ENCODE results near the gene ADGRG6. TPM values are rescaled to one million over a fixed set of nuclear protein-coding genes. Genes with fewer than 3 reads are reported as not detected.
"Not testable (repeated sequence)": the region's sequence is repeated elsewhere in the genome, so short reads cannot be mapped to it uniquely, and the experiment has no call there.

Gene ADGRG6
- total RNA-seq, 1 donor from 2014 or later = 57.4 TPM

DNA sequence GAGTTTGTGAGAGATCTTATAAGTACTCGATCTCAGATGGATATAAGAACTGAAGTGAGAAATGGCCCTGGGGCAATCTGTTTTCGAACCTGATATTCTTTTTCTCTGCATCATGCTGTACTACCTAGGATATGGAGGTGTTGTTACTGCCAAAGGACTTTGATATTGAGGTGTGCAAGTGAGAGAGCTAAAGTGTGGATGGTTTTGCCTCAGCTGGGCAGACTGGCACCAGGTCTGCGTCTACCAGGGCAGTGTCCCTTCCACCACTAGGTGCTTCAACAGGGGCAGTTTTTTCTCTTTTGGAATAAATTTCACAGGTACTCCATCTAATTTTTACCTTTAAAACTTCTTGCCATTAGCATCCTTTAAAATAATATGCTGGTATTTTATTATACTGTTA lies 35.0 kb downstream of the ADGRG6 start:
- intact Hi-C loops (cut with DNase I) = no loop called here
- no peak for ATAC-seq
- no peak for DNase-seq (ENCODE audit: low spot score)

DNA sequence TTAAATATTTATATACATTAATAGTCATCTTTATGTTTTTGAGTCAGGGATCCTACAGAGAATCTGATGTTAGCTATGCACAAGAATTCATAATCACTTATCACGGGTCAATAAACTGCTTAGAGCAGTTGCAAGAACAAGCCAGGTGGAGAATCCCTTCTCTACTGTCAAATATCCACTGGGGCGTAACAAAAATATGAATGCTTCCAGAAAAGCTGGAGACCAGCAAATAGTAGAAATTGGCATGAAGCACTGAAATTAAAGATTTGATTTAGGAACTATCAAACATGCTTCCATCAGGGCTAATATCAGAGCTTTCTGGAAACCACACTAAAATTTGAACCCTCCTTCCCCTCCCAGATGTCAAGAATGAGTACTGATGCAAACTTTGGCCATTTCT lies 37.3 kb downstream of the ADGRG6 start:
- DNase-seq (ENCODE audit: low spot score) (no peak), ATAC-seq (no peak)
- intact Hi-C loops (cut with DNase I) = no loop called here

DNA sequence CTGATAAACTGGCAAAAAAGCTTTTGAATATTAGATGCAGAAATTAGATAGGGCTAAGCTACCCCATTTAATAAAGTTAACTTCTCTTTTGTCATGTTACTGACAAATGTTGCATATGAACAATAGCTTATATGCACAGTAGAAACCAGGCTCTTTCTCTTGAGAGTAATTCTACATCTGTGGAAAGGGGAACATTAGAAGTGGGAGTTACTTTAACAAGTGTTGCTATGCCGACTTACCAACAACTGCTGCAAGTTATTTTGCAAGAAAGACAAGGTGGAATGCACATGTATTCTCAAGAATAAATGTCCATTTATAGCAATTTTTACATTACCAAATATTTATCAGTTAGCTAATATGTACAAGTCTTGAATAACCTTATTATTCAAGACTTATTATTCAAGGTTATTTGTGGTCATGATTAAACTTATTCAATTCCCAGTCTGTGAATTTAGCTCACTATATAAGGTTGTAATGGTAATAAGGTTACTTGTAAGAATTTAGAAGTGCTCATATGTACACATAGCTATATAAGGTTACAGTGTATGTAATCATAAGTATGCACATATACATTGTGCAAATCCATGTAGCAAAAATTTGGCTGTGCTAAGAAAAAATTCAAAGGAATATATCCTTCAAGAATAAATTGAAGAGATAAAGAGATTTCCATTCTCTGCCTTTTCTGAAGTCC lies 38.3 kb downstream of the ADGRG6 start:
- no peak for ATAC-seq
- intact Hi-C loops (cut with DNase I) = no loop called here
- no peak for DNase-seq (ENCODE audit: low spot score)

DNA sequence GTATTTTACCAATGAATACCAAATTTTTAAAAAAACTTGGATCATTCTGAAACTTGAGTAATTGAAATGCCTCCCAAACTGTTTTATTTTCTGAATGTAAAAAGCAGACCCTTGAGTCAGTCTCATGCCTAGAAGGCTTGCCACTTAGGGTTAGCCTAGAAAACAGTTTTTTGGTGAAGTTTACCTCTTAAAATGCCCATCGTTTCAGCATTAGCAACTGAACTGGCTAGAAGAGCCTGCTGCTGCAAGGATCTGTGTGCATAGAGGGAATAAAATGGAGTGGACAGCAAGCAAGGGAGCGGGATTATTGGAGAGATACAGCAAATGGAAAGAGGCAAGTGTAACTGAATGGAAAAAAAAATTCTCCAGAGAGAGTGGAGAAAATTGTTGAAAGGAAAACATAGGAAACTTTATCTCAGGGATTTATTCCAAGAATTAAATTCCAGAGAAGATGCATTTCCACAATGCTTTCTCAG lies 40.1 kb downstream of the ADGRG6 start:
- no peak for DNase-seq (ENCODE audit: low spot score)
- no peak for ATAC-seq
- intact Hi-C loops (cut with DNase I) = no loop called here

DNA sequence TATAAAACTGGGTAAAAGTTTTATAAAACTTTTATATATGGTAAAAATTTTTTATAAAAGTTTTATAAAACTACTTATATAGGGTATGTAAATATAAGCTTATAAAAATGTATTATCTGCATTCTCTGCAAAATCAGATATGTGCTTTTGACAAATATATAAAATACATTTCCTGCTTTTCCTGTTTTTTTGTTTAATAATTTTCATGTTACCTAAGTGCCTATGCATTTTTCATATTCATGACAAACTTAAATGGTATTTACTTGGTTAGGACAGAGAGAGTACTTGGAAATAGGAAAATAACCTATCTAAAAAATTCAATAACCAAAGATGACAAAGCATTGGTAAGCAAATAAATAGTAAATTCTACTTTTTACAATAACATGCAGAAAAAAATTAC lies 41.2 kb downstream of the ADGRG6 start:
- ATAC-seq = no peak
- no peak for DNase-seq (ENCODE audit: low spot score)
- intact Hi-C loops (cut with DNase I) = no loop called here

DNA sequence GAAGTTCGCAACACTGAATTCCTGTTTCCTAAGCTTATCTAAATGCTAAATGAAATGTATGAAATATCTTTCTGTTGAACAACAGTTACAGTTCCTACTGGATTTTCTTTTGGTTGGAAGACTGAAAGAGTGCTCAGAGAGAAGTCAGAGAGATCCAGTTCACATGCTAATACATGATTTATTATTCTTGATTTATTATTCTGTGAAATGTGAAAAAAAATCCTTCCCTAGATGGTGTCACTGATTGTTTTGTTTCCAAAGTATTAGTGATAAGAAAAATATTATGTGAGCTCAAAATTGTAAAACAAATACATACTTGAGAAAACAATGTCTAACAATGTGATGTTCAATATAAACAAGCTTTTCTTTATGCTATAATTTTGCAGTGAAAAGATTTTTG lies 42.1 kb downstream of the ADGRG6 start:
- intact Hi-C loops (cut with DNase I) = no loop called here
- no peak for DNase-seq (ENCODE audit: low spot score)
- no peak for ATAC-seq

DNA sequence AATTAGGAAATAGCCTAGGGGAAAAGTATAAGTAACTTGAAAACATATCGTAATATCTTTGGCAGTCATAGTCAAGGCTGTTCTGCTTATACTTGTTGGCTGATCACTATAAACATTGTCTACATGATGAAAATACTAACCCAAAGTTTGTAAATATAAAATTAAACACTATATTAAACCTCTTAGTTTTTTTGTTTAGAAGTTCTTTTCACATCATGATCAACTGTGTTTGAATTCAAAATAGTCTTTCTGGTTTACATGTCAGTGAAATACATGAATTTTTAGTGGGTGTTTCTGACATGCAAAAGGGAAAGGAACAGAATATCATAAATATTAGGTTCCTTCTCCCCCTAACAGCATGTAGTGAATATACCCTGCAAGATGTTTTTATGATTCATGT lies 43.5 kb downstream of the ADGRG6 start:
- intact Hi-C loops (cut with DNase I) = no loop called here
- DNase-seq (ENCODE audit: low spot score) (no peak), ATAC-seq (no peak)

DNA sequence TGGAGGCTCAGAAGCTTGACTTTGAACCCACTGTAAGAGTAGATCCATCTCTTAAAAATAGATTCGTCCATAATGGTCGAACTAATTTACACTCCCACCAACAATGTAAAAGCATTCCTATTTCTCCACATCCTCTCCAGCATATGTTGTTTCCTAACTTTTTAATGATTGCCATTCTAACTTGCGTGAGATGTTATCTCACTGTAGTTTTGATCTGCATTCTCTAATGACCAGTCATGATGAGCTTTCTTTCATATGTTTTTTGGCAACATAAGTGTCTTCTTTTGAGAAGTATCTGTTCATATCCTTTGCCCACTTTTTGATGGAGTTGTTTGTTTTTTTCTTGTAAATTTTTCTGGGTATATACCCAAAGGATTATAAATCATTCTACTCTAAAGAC lies 44.4 kb downstream of the ADGRG6 start:
- DNase-seq (ENCODE audit: low spot score); intact Hi-C loops (cut with DNase I); ATAC-seq: not testable (repeated sequence)

DNA sequence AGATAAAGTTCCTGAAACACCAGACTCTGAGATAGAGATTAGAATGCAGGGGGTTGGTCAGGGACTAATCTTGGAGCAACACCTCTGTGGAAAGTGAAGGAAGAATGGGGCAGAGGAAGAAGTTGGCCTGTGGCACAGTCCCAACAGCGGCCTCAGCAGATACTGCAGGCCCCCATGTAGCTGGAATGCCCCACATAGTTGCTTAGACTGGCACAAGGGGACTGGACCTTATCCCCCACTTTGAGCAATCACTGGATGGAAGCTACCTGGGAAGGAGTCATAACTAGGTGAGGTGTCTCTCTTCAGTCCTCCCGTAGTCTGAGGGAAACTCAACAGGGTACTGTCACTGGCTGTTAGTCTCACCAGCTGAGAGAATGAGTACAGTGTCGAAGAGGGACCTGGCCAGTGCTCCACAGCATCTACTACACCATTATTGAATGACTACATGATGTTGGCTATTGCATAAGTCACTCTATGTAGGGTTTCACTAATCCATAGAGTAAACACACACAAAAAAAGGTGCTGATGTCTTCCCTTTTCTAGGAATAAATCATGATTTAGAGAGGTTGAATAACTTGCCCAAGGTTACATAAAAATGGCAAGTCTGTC lies 47.5 kb downstream of the ADGRG6 start:
- intact Hi-C loops (cut with DNase I) = no loop called here
- DNase-seq (ENCODE audit: low spot score) (no peak), ATAC-seq (no peak)

DNA sequence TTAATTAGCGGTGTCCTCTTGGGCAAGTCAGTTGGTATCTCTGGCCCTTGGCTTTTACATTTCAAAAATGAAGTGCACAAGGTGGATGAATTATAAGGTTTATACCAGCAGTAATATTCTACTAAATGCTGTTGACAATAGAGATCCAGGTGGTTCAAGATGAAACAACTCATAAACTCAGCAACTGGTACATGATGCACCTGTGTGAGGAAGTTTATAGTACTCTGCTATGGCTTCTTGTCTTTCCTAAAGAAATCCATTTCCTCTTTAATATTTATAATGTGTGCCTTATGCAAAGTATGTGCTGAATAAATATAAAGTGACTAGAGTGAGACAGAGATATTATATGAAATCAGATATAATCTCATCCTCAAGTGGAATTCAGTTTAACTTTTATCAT lies 48.5 kb downstream of the ADGRG6 start:
- intact Hi-C loops (cut with DNase I) = no loop called here
- no peak for DNase-seq (ENCODE audit: low spot score)
- ATAC-seq = no peak

DNA sequence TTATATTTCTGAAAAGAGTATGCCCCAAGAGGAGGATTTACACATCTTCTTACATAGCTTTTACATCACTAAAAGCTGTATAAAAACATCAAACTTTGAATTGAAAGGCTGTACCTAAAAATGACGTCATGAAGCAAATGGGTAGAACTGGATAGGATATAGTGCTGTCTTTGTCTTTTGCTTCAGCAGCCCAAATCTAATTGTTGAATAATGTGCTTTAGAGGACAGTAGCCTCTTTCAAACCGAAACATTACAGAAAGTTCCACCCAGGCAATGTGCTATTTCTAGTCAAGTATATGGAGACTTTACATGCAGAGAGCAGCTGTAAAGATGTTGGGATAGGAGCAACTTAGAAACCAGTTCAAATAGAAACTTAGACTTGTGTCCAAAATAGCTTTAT lies 51.9 kb downstream of the ADGRG6 start:
- intact Hi-C loops (cut with DNase I) = no loop called here
- DNase-seq (ENCODE audit: low spot score) = no peak
- ATAC-seq = peak; percentile 53

DNA sequence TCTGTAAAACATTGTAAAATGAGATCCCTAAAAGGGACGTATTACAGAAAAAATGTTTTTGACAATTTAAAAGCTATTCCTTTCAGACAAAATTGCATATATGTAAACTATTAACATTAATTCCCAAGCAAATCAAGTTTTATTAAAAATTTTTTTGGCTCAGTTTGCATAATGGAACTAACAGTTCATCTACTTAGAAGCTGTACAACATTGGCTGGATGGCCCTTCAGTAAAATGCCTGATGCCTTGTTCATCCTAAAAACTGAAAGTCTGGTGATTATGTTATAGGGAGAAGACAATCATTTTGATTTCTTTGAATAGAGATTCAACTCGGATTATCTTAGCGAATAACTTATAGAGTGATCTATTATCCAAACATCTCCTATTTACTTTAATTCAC lies 52.8 kb downstream of the ADGRG6 start:
- DNase-seq (ENCODE audit: low spot score) = no peak
- ATAC-seq = no peak
- intact Hi-C loops (cut with DNase I) = no loop called here

DNA sequence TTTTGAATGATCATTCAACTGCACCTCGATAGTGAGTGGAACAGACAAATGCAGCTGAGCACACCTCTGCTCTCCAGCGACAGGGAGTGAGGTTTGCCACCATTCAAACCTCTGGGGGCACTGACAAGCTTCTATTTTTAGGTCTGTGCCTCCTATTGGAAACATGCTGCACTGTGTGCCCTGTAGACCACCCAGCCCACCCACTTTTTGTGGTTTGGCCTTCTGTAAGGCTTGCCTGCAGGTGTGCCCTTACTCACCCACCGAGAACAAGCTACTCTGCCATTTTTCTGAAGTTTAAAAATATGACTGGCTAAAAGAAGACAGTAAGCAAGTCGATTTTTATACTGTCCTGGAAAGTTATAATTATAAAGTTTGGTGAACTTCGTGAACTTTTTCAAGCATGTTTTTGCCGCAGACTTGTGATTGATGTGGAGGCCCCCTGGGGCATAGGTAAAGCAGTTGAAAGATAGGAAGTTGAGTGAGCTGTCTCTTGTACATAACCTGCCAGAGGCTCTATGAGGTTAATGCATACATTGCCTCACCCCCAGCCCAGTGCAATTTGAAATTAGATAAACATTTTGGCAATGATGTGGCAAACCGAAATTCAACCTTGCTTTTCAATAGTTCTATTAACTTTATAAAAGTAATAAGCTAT lies 53.8 kb downstream of the ADGRG6 start:
- ATAC-seq (no peak), DNase-seq (ENCODE audit: low spot score) (no peak)
- intact Hi-C loops (cut with DNase I) = no loop called here

DNA sequence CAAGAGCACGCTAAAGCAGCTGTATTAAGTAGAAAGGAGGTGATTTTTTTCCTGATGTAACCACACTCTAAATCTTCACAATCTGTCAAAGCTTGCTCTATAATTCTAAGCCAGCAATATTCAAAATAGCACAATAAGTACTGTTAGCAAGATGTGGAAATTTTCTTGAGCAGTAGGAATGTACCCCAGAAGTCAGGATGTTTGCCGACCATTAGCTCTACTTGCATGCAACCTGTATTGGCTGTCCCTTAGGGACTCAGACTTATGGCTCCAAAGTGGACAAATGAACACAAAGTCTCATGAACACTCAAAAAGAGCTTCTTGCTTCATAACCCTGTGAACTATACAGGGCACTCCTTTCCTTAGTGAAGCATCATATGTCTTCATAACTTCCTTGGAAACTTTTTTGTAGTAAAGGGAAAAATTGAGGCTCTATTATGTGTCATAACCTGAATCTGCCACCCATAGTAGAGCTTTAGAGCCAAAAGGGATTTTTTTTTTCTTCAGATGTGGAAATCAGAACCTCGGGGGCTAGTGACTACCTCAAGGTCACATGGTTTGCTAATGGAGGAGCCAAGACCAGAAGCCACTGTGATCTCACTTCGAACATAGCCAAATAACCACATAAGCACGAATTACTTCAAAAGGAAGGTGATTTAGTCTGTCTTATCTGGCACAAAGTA lies 54.5 kb downstream of the ADGRG6 start:
- intact Hi-C loops (cut with DNase I) = no loop called here
- DNase-seq (ENCODE audit: low spot score) (no peak), ATAC-seq (peak; percentile 75)

DNA sequence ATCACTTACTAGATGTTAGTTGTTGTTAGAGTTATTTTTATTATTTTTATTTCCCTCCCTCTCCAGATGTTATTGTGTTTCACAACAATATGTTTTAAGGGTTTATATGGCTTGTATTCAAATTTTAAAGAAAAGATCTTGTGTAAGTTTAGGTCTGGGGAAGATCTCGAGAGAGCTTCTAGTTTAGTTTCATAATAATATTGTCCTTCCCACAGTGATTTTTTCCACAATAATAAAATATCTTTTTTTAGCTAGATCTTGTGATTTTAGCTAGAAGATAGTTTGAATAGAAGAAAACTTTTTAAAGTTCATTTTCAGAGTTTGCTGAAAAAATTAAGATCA lies 55.0 kb downstream of the ADGRG6 start:
- intact Hi-C loops (cut with DNase I) = no loop called here
- peak; percentile 29 for ATAC-seq
- no peak for DNase-seq (ENCODE audit: low spot score)

DNA sequence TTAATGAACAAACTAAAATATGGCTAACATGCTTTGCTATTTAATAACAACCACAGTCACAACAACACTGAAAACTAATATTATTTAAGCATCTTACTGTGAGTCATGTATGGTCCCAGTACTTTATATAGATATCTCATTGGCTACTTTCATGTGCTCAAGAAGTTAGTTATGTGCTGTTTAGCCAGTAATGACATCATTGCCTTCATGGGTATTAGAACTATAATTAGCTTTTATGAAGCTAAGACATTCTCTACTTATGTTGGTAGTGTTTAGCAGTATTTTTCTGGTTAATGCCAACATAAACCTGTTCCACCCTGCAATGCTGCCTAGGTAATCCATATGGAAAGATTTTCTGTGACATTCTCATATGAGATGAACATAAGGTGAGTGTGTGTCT lies 56.1 kb downstream of the ADGRG6 start:
- ATAC-seq (no peak), DNase-seq (ENCODE audit: low spot score) (no peak)
- intact Hi-C loops (cut with DNase I) = no loop called here

DNA sequence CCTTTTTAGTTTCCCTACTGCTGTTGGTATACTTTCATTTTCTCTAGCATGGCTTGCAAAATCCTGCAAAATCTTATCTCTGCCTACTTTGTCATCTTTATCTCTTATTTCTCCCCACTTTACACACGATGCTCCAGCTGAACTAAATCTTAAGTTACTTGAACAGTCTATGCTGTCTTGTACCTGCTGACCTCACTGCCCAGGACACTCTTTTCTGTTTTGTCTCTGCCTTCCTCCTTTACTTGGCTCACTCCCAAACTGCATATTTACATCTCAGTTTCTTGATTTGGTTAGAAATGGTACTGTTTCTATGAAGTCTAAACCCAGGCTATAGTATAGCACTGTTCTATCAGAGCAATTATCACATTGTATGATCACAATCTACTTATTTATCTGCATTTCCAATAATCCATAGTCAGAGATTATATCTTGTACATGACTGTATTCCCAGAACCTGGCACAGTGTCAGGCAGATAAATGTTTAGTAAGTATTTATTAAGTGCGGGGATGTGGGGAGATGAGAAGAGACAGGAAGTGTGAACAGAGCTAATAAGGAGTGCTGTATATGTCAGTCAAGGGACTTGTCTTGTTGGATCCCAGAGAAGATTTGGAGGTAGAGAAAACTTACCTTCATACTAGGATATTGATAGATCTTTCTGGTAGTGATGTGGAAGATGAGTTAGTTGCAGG lies 57.6 kb downstream of the ADGRG6 start:
- DNase-seq (ENCODE audit: low spot score) (no peak), ATAC-seq (no peak)
- intact Hi-C loops (cut with DNase I) = no loop called here

DNA sequence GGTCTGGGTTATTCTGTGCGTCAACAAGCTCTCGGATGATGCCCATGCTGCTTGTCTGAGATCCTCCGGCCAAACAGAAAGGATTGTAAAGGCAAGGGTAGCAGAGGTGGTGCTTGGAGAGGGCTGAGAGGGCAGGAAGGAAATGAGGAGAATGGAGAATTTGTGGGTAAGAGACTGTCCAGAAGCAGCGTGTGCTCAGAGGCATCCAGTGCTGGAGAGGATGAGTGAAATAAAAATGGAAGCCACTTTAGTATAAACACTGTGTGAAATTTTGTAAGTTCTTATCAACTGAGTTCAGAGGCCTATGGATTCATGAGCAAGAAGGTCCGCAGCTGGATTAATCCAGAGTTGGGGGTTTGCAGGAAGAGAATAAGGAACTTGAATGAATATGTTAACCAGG lies 59.5 kb downstream of the ADGRG6 start:
- ATAC-seq = no peak
- intact Hi-C loops (cut with DNase I) = no loop called here
- DNase-seq (ENCODE audit: low spot score) = no peak

Data from sciatic nerve (tissue), 2 donors.